Upper lobe of left lung (tissue), 4 donors: ENCODE results near the gene RASGEF1C.
A peak's percentile ranks its signal among the peaks of the same experiment; 100 is the strongest.

Source experiments
- EP300 ChIP-seq, 4 donors: sonication (generic); formaldehyde crosslinking; IDR thresholded peaks; one replicate each; pipeline ENCODE4 v1.5.1; 2017; ENCODE audit warnings: antibody characterized with exemption in 4 of 4, control low read depth in 2 of 4
- POLR2A ChIP-seq, 4 donors: fragments of 450-650 bp; IDR thresholded peaks; one replicate each; pipeline ENCODE4 v1.5.1; 2016 to 2017; ENCODE audit warnings: antibody characterized with exemption in 4 of 4, mild to moderate bottlenecking in 2 of 4
- TF ChIP-seq, protein P1 (sequence below), 6 experiments: fragments of 450-650 bp in 4 of 6; fragments of 200-600 bp in 2 of 6; sonication (generic) in 2 of 6; IDR thresholded peaks; one replicate each; pipeline ENCODE4 v1.5.1; 2016 to 2019; ENCODE audit warnings: antibody characterized with exemption in 6 of 6

DNA sequence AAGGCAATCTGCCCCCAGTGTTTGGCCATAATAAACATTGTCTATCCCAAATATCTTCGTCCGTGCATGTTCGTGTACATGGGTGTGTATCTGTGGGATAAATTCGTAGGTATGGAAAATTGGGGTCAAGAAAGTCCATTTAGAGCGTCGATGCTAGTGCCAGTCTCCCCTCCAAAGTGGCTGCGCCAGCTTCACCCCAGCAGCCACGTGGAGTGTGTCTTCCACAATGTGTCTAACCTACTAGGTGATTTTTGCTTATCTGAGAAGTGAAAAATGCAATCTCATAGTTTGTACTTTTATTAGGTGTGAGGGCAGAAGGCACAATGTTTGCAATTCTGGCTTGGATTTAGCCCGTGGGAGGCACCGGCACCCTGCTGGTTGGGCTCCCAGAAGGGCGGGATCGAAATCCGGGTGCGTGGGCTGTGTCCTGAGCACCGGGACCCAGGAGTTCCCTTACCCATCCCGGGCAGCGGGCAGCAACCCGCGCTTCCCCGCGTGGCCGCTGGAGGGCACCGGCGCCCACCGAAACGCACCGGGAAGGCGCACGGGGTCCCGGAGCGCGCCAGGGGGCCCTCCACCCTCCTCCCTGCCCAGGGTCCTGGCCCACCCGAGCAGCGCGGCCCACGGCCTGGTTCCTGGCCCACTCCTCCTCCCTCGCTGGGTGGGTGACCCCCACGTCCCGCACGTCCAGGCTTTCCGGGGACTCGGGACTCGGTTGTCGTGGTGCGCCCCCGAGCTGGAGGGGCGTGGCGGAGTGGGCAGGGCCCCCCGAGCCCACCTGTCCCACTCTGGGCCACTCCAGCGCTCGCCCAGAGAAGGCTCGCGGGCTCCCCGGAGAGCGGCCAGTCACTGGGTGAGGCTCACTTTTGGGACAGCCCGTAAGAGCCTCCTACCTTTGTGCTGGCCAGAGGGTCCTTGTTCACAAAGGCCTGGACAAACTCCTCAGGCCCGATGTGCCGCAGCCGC, 82.0 kb downstream of the RASGEF1C start:
- TF ChIP-seq, protein P1, sequence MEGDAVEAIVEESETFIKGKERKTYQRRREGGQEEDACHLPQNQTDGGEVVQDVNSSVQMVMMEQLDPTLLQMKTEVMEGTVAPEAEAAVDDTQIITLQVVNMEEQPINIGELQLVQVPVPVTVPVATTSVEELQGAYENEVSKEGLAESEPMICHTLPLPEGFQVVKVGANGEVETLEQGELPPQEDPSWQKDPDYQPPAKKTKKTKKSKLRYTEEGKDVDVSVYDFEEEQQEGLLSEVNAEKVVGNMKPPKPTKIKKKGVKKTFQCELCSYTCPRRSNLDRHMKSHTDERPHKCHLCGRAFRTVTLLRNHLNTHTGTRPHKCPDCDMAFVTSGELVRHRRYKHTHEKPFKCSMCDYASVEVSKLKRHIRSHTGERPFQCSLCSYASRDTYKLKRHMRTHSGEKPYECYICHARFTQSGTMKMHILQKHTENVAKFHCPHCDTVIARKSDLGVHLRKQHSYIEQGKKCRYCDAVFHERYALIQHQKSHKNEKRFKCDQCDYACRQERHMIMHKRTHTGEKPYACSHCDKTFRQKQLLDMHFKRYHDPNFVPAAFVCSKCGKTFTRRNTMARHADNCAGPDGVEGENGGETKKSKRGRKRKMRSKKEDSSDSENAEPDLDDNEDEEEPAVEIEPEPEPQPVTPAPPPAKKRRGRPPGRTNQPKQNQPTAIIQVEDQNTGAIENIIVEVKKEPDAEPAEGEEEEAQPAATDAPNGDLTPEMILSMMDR (IDR thresholded peaks at IDR 0.05), result peak; percentile 52 to 86 (median 79)
- no peak for TF ChIP-seq POLR2A (IDR thresholded peaks at IDR 0.05)
- TF ChIP-seq EP300 (IDR thresholded peaks at IDR 0.05), result no peak
